IPS DF 19.7 (cell line): Measurements from ENCODE around the gene LCLAT1.
"Not testable (repeated sequence)": the region's sequence is repeated elsewhere in the genome, so short reads cannot be mapped to it uniquely, and the experiment has no call there.

Experiments used
- DNase-seq: peaks from one replicate; pipeline ENCODE4 v3.0.0-alpha.2; 2013; ENCODE audit warnings: low read depth, low spot score

The LCLAT1 gene

DNA sequence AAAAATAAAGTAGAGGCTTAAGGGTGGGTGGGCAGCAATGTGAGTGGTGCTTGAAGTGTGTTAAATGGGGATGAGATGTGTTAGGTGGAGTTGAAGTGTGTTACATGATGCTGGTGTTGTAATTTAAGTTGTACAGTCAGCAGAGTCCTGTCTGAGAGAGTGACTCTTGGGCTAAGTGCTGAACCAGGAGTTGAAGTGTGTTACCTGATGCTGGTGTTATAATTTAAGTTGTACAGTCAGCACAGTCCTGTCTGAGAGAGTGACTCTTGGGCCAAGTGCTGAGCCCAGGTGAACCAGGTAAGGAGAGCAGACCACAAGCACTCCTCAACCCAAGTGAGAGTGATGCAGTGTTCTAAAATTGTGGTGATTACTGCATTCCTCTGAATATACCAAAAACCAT is 40.6 kb downstream of the LCLAT1 start:
- DNase-seq = no peak

DNA sequence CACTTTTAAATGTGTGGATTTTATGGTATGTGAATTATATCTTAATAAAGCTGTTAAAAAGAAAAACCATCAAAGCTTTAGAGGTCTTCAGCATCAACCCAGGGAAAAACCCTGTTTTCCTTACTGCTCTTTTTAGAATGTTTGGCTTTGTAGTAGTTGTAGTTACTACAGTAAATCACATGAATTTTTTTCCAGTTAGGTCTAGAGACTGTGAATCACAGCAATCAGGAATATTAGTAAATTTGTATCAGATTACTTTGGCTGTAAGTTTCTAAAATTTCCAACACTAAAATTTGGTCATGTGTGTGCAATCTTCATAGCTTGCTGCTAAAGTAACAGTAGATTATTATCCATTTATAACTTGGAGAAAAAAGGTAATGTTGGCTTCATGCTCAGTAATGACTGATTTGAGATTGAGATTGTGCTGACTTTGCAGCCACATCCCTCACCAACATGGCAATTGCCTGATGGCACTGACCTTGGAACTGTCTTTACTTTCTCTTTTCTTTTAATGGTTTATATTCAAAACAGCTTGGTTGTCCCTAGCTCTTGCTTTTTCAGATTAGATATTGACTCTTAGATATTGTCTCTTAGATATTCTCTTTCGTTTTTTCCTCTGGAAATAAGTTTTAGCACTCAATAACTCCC is 41.1 kb downstream of the LCLAT1 start:
- DNase-seq = no peak

DNA sequence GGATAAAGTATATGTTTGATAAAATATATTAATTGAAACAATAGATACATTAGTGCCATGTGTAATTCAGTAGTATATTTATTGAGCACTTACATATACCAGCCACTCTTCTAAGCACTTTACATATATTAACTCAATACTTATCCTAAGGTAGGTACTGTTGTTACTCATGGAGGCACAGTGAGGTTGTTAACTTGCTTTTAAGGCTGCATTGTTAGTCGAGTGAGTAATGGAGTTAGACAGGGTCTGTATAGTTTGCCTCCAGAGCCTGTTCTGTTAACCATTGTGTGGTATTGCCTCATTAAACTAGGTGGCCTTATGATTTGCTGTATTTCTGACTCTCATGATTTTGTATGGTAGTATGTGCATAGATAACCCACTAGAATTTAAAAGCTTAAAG is 44.2 kb downstream of the LCLAT1 start:
- no peak for DNase-seq

DNA sequence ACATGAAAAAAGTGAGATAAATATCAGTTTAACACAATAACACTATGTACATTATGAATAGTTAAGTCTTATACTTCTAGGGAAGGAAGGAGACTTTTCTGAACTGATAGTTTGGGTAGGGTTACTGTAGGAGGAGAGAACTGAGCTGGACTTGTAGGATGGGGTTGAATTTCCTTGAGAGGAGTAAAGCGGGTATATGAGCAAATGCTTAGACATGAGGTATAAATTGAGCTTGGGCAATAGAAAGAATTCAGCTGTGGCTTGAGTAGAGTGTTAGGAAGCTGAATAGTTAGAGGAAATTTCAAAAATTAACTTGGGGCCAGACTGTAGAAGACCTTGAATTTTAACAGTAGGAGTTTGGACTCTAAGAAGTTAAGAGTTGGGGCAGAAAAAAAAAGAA is 45.1 kb downstream of the LCLAT1 start:
- no peak for DNase-seq

DNA sequence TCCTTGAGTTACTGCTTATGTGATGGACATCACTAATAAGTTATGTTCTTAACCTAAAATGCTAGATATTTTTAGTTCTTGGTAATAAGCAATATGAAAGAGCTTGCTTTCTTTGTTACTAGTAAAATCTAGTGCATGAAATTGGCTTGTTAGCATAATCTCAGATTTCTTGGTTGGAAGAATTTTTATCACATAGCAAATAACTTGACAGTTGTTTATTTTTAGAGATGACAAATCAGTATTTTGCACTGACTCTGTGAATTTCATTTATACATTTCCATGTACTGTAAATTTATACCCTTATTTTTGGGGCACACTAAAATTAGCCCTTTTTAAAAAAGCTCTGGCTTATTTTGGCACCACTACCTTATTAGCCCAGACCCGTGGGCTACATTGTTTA is 45.6 kb downstream of the LCLAT1 start:
- no peak for DNase-seq

DNA sequence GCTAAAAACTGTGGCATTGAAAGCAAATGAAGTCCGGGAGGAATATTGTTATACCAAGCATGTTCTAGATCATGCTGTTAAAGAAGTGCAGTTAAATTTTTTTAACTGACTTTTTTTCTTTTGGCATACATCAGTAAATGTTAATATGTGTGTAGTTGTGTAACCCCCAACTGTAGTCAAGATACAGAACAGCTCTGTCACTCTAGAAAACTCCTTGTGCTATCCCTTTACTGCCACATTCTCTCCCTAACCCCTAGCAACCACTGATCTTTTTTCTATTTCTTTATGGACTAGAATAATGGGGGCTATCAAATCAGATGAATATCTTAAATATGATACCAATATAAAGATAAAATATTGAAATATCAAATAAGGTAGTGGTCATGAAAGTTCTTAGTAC is 46.4 kb downstream of the LCLAT1 start:
- no peak for DNase-seq

DNA sequence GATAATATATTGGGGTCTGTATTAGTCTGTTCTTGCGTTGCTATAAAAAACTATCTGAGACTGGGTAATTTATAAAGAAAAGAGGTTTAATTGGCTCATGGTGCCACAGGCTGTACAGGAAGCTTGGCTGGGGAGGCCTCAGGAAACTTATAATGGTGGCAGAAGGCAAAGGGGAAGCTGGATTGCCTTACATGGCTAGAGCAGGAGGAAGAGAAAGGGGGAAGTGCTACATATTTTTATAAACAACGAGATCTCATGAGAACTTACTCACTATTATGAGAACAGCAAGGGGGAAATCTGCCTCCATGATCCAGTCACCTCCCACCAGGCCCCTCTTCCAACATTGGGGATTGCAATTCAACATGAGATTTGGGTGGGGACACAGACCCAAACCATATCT is 48.9 kb downstream of the LCLAT1 start:
- not testable (repeated sequence) for DNase-seq

DNA sequence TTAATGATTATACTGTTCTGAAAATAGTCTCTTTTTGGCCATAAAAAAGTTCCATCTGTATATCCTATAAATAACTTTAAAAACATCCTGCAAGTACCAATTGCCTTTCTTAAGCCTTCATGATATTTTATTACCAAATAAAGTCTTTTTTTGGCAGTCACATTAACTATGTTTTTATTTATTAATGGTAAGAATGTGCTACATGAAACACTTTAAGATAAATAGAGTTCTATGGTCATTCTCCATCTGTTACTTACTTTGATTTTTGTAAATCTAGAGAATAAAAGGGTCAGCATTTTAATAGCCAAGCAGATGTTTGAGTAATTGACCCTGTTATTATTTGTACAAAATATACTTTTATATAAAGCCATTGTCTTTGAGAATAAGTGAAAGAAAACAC is 52.6 kb downstream of the LCLAT1 start:
- DNase-seq = no peak

DNA sequence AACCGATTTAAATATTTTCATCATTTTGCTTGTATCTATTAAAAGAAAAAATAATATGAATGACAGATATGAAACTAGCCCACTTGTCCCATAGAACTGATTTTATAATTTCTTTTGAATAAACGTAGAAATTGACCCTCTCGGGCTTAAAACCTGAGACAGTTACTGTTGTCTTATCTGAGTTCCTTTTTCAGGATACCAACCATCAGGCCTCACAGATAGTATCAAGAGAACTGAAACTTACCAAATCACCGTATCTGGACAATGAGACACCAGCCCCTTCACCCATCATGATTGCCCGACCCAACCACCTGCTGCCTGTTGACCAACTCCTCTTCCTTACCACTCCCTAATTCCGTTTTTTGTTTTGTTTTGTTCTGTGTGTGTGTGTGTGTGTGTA is 53.7 kb downstream of the LCLAT1 start:
- DNase-seq = no peak

DNA sequence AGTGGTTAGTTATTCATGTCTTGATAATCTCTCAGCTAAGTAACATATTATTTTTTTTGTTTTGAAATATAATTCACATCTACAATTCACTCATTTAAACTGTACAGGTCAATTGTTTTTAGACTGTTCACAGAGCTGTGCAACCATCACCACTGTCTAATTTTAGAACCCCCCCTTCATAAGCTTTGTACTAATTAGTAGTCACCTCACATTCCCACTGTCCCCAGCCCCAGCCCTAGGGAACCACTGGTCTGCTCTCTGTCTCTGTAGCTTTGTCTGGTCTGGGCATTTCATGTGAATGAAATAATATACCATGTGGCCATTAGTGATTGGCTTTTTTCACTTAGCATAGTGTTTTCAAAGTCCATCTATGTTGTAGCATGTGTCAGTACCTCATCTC is 55.3 kb downstream of the LCLAT1 start:
- DNase-seq = no peak

DNA sequence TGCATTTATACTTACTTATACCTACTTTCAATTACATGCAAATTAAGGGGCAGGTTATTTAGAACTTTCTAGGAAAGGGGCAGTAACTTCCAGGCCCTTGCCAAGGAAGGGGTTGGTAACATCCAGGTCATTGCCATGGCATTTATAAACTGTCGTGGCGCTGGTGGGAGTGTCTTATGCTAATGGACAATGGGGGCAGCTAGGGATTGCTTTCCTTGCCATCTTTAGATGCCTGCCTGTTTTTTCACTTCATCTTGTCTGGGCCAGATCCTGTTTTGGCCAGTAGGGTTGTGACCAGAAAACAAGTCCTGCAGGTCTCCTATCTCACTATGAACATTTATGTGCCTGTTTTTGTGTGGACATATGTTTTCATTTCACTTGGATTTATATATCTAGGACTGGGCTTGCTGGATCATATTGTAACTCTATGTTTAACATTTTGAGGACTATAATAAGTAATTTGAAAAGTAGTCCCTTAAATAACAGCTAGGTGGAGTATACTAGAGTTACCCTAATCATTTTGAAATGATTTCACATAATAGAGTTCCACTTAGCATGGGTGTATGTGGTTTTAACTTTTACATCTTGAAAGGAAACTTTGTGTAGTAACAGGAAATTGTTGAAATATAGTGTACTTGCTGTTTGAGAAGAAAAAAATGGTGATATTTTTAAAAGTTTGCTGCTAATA is 56.1 kb downstream of the LCLAT1 start:
- DNase-seq = no peak

DNA sequence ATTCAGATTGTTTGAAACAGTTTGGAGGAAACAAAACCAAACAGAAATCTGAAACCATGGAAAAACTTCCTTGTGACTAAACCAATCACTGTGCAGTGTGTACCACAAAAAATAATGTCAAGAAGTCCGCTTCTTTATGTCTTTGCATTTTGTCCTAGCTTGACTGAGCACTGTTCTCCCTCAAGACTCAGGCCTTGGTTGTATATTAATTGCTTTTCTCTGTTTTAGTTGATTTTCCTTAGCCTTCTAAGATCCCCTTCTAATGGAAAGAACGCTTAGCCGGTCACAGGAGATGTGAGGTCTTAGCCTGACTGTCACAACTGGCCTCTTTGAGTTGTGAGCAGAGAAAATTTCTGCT is 56.6 kb downstream of the LCLAT1 start:
- DNase-seq = no peak

DNA sequence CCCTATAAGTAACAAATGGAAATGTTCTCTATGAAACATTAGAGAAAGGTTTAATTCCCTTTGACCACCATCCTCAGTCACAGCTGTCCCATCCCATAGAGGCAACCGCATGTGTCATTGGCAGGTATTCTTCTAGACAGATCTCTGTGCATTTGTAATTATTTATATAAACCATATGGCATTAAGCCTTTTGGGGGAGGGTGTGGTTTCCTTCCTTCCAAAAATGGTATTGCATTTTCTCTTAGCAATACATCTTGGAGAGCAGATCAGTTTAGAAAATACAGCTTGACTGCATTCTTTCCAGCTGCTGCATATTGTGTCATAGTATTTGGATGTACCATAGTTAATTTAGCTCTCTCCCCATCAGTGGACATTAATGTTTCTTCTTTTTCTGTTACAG is 57.7 kb downstream of the LCLAT1 start:
- no peak for DNase-seq

DNA sequence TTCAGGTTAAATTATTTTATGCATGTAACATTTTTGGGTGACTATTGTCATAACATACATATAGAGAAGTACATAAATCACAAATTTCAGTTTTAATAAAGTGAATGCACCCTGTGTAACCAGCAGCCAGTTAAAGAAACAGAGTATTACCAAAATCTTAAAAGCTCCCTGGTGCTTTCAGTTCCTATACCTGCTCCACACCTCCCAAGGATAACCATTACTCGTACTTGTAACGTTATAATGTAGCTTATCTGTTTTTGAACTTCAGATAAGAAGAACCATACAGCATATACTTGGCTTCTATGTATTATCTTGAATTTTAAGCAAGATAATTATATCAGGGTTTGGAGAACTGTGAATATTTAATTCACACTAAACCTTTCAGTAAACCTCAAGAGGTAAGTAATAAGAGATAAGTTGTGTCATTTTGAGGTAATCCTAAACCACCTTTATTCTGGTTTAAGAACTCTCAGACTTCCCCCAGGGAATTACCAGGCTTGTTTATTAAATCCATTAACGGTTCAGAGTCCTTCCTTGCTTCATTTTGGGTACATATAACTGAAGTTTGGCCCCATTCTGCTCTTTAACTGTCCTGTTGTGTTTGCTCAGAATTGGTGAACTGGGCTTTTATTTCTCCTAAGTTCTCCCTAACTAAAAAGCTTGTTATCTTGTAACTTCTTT is 58.6 kb downstream of the LCLAT1 start:
- no peak for DNase-seq

DNA sequence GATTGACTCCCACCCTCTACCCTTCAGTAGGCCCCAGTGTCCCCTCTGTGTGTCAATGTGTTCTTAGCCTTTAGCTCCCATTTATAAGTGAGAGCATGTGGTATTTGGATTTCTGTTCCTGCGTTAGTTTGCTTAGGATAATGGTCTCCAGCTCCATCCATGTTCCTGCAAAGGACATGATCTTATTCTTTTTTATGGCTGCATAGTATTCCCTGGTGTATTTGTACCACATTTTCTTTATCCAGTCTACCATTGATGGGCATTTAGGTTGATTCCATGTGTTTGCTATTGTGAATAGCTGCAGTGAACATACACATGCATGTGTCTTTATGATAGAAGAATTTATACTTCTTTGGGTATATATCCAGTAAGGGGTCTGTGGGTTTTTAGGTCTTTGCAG is 60.4 kb downstream of the LCLAT1 start:
- not testable (repeated sequence) for DNase-seq

DNA sequence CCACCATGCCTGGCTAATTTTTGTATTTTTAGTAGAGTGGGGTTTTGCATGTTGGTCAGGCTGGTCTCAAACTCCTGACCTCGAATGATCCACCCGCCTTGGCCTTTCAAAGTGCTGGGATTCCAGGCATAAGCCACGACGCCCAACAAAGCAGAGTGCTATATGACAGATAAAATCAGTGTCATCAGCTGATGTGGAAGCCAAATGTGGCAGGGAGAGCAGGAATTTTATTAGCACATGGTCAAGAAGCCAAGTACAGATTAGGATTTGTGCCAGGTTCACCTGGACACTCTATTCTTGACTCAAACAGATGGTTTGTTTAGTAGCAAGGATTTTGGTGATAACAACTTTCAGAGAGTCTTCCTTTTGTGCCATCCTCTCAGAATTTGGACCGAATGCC is 62.7 kb downstream of the LCLAT1 start:
- DNase-seq = no peak

DNA sequence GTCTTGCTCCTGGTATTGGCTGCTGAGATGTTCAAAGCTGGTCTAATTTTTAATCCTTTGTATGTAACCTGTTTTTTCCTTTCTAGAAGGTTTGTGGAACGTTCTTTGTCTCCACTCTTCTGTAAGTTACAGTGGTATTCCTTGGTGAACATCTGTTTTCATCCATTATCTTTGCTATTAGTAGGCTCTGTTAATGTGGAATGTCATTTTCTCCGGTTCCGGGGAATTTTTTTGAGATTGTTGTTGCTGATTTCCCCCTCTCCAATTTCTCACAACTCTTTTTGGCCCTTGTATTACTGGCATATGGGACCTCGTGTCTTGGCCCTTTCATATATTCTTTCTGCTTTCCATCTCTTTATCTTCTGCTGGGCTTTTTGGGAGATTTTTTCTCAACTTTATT is 63.4 kb downstream of the LCLAT1 start:
- no peak for DNase-seq

DNA sequence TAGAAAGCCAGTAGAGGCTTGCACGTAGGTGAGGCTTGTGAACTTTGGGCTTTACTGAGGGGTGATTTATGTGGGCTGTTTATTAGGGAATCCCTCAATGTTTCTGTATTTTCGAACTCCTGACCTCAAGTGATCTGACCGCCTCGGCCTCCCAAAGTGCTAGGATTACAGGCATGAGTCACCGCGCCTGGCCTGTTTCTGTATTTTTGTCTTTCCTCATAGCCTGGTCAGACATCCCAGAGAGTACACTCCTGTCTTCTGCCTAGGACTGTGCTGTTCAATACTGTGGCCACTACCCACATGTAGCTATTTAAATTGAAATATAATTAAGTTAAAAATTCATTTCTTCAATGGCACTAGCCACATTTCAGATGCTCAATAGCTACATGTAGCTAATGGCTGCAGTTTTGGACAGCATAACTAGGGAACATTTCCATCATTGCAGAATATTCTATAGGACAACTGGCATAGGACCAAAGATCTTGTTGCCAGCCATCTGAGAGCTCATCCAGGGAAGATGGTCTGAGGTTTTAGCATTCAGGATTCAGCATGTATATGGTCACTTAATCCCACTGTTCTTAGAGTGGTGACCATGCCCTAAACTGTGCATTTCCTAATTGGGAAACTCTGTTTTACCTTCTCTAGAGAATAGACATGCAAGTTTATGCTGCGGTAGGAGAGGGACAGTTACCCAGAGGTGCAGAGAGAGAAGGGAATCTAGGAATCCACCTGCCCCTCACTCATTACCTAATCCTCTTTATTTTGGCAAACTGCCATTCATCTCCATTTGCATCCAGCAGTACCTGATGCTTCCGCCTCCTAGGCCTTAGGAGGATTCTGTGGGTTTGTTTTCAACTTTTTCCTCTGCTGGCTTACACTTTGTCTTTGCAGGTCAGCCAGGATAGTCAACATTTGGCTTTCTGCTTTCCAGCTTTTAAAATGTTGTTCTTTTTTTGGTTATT is 64.4 kb downstream of the LCLAT1 start:
- DNase-seq = no peak

DNA sequence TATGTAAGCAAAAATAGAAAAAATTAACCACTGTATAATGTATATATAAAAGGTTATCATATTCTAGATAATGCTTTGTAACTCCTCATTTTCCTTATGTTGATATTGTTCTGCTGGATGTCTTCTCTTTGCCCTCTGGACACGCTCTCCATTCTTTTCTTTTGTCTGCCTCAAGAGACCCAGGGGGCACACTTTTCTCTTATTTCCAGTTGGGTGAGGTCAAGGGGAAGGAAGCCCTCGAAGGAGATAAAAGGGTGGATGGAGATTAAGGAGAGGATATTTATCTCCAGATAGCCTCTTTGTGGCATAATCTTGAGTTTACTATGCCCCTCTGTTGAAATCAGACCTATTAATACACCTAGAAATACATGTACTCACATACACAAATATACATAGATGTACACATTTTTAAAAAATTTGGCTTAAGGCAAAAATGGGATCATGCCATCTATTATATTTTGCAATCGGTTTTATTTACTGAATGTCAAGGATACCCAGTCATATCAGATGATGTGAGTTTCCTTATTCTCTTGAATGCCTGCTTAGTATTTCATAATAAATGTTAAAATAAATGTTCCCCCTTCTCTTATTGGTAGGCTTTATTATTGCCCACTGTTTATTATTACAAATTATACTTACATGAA is 65.3 kb downstream of the LCLAT1 start:
- DNase-seq = no peak

DNA sequence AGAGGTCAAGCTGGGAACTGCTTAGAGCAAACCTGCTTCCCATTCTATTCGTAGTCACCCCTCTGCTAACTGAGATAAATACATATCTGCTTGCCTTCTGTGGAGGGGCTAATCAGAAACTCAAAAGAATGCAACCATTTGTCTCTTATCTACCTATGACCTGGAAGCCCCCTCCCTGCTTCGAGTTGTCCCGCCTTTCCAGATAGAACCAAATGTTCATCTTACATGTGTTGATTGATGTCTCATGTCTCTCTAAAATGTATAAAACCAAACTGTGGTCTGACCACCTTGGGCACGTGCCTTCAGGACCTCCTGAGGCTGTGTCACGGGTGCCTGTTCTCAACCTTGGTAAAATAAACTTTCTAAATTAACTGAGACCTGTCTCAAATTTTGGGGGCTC is 66.6 kb downstream of the LCLAT1 start:
- not testable (repeated sequence) for DNase-seq

DNA sequence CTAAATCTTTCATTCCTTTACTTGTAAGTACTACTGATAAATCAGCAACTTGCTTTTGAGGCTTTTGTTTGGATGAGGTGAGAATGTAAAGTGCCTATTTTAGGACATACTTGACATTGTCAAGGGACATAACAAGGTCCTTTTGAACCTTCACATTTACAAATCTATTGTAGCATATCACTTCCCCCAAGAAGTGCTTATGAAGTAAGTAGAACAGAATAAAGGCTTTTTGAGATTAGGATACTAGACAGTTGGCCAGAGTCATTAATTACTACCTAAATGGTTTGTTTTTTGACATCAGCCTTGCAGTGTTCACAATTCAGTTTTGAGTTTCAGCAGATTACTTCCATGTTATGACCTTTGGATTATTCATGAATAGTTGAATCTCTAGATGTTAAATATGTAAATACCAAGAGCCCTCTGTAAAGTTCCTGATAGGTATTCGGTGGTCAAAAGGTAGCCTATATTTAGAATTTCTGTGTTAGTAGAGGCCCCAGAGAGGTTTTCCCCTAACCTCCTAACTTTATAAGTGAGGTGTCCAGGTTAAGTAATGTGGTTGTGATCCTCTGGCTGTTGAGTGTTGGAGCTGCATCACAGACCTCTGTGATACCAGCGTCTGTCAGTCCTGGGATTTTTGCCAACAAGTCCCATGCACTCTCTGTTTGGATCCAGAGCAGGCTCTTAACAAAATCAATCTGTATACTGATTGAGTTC is 67.2 kb downstream of the LCLAT1 start:
- DNase-seq = no peak
